ENCODE results near the gene CBR3. TPM values are rescaled to one million over a fixed set of nuclear protein-coding genes. Genes with fewer than 3 reads are reported as not detected.
A peak's percentile ranks its signal among the peaks of the same experiment; 100 is the strongest.

CBR3 gene
- total and polyA plus RNA-seq, 2 experiments from 2014 or later, result 4.6 to 8.7 TPM

DNA sequence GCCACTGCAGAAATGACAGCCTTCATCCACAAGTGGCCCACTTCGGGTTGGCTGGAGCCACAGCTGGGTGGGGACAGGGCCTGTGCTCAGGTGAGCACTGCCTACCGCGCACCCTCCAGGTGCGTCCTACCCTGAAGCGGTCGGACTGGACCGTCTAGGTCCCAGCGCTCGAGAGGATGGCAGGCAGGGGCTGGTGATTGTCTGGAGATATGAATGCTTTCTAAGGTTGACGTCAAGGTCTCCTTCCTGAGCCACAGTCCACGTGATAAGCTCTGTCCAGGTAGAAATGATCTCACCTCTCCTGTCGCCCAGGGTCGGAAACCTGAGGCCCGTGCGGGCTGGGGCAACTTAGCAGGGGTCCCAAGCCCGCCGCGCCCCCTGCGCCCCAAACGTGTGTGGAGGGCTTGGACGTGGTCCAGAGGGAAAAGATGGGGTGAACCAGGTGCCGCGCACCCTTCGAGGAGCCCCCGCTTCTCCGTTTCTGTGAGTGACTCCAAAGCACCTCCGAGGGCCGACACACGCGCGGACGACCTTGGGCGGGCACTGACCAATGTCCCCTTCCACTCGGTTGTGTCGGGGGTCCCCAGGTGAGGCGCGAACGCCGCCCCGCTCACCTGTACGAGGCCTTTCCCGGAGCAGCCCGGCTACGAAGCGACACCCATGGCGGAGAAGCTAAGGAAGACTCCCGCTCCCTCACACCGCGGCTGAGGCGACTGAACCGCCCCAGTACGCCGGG is 20.9 kb downstream of the CBR3 start:
- H3K4me2 ChIP-seq, result peak overlapping the region; percentile 94

DNA sequence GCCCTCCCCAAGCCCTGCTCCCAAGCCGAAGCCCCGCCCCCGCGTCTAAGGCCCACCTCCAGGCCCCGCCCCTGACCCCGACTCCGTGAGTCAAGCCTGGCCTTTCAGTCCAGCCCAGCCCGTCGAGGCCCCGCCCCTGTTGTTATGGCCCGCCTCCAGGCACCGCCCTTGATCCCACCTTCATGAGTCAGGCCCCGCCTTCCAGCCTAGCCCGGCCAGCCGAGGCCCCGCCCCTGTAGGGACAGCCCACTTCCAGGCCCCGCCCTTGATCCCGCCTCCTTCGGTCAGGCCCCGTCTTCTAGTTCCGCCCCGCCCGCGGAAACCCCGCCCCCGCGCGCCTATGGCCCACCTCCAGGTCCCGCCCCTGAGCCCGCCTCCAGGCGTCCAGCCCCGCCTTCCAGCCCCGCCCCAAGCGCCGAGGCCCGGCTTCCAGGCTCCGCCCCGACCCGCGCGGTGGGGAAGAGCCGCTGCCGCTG is 21.5 kb downstream of the CBR3 start:
- Mint-ChIP-seq H3K27me3 (ENCODE audit: insufficient read depth, low read depth, poor library complexity) (peaks cover 19% of the 10 kb centered on the region), H3K27ac (no peak overlapping the region), H3K4me3 (peak overlapping the region; percentile 78; the same call in 2 of the 3 replicates), H3K36me3 (ENCODE audit: low read depth) (no peaks in the 10 kb centered on the region), H3K4me1 (peaks cover 10% of the 10 kb centered on the region), H3K9me3 (no peaks in the 10 kb centered on the region)
- Histone ChIP-seq H4K20me1 (replicated peaks; ENCODE audit: insufficient read depth) (peaks cover 3% of the 10 kb centered on the region; the same call in 1 of the 2 replicates), H3K9me2 (ENCODE audit: insufficient read depth) (no peaks in the 10 kb centered on the region), H3K4me2 (peak overlapping the region; percentile 94; the same call in 1 of the 2 replicates), H3K27me3 (ENCODE audit: insufficient read depth) (peaks cover 27% of the 10 kb centered on the region), H3K4me1 (ENCODE audit: insufficient read depth) (peaks cover 7% of the 10 kb centered on the region), H3F3A (replicated peaks; ENCODE audit: low read depth) (peaks cover 4% of the 10 kb centered on the region; the same call in 1 of the 2 replicates), H3K4me3 (peak overlapping the region; percentile 90), H3K79me2 (replicated peaks; ENCODE audit: insufficient read depth) (no peaks in the 10 kb centered on the region), H2AFZ (no peak overlapping the region), H3K36me3 (ENCODE audit: insufficient read depth) (no peaks in the 10 kb centered on the region), H3K27ac (ENCODE audit: low read depth) (no peak overlapping the region)
- ATAC-seq (peak; percentile 81), DNase-seq (ENCODE audit: low spot score) (peak; percentile 100)
- TF ChIP-seq EZH2phosphoT487 (IDR thresholded peaks at IDR 0.05; ENCODE audit: unreplicated experiment) (no peak), ZNF331 (CRISPR knock-in tag; IDR thresholded peaks at IDR 0.05; ENCODE audit: low read depth) (no peak), CREB1 (CRISPR knock-in tag; IDR thresholded peaks at IDR 0.05; ENCODE audit: low read depth) (no peak), POLR2AphosphoS5 (IDR thresholded peaks at IDR 0.05; ENCODE audit: low read depth) (no peak), JUNB (IDR thresholded peaks at IDR 0.05; ENCODE audit: unreplicated experiment) (no peak), ZNF114 (CRISPR knock-in tag; IDR thresholded peaks at IDR 0.05) (no peak), STAT1 (IDR thresholded peaks at IDR 0.05; ENCODE audit: unreplicated experiment) (no peak), NANOG (IDR thresholded peaks at IDR 0.05; ENCODE audit: borderline replicate concordance) (no peak), EZH2 (IDR thresholded peaks at IDR 0.05; ENCODE audit: low read depth, unreplicated experiment) (no peak)
- TF ChIP-seq, protein P1, sequence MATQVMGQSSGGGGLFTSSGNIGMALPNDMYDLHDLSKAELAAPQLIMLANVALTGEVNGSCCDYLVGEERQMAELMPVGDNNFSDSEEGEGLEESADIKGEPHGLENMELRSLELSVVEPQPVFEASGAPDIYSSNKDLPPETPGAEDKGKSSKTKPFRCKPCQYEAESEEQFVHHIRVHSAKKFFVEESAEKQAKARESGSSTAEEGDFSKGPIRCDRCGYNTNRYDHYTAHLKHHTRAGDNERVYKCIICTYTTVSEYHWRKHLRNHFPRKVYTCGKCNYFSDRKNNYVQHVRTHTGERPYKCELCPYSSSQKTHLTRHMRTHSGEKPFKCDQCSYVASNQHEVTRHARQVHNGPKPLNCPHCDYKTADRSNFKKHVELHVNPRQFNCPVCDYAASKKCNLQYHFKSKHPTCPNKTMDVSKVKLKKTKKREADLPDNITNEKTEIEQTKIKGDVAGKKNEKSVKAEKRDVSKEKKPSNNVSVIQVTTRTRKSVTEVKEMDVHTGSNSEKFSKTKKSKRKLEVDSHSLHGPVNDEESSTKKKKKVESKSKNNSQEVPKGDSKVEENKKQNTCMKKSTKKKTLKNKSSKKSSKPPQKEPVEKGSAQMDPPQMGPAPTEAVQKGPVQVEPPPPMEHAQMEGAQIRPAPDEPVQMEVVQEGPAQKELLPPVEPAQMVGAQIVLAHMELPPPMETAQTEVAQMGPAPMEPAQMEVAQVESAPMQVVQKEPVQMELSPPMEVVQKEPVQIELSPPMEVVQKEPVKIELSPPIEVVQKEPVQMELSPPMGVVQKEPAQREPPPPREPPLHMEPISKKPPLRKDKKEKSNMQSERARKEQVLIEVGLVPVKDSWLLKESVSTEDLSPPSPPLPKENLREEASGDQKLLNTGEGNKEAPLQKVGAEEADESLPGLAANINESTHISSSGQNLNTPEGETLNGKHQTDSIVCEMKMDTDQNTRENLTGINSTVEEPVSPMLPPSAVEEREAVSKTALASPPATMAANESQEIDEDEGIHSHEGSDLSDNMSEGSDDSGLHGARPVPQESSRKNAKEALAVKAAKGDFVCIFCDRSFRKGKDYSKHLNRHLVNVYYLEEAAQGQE (IDR thresholded peaks at IDR 0.05; ENCODE audit: unreplicated experiment), result no peak
- TF ChIP-seq, protein P2, sequence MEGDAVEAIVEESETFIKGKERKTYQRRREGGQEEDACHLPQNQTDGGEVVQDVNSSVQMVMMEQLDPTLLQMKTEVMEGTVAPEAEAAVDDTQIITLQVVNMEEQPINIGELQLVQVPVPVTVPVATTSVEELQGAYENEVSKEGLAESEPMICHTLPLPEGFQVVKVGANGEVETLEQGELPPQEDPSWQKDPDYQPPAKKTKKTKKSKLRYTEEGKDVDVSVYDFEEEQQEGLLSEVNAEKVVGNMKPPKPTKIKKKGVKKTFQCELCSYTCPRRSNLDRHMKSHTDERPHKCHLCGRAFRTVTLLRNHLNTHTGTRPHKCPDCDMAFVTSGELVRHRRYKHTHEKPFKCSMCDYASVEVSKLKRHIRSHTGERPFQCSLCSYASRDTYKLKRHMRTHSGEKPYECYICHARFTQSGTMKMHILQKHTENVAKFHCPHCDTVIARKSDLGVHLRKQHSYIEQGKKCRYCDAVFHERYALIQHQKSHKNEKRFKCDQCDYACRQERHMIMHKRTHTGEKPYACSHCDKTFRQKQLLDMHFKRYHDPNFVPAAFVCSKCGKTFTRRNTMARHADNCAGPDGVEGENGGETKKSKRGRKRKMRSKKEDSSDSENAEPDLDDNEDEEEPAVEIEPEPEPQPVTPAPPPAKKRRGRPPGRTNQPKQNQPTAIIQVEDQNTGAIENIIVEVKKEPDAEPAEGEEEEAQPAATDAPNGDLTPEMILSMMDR (conservative IDR thresholded peaks at IDR 0.05; ENCODE audit: low read depth in 2 of 2), result no peak
- TF ChIP-seq, protein P3, sequence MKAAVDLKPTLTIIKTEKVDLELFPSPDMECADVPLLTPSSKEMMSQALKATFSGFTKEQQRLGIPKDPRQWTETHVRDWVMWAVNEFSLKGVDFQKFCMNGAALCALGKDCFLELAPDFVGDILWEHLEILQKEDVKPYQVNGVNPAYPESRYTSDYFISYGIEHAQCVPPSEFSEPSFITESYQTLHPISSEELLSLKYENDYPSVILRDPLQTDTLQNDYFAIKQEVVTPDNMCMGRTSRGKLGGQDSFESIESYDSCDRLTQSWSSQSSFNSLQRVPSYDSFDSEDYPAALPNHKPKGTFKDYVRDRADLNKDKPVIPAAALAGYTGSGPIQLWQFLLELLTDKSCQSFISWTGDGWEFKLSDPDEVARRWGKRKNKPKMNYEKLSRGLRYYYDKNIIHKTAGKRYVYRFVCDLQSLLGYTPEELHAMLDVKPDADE (IDR thresholded peaks at IDR 0.05), result no peak

More for the DNA sequence above, 20.9 kb downstream of the CBR3 start:
- Mint-ChIP-seq H3K9me3 (no peaks in the 10 kb centered on the region), H3K36me3 (ENCODE audit: low read depth) (no peaks in the 10 kb centered on the region), H3K4me1 (peaks cover 13% of the 10 kb centered on the region), H3K27ac (no peak overlapping the region), H3K4me3 (peak overlapping the region; percentile 78), H3K27me3 (ENCODE audit: insufficient read depth, low read depth, poor library complexity) (peaks cover 19% of the 10 kb centered on the region)
- Histone ChIP-seq H3K4me3 (peak overlapping the region; percentile 80), H4K20me1 (replicated peaks; ENCODE audit: insufficient read depth) (peaks cover 2% of the 10 kb centered on the region; the same call in 1 of the 2 replicates), H3K9me2 (ENCODE audit: insufficient read depth) (no peaks in the 10 kb centered on the region), H3K4me1 (ENCODE audit: insufficient read depth) (peaks cover 7% of the 10 kb centered on the region), H2AFZ (peak overlapping the region; percentile 99), H3K36me3 (ENCODE audit: insufficient read depth) (no peaks in the 10 kb centered on the region), H3K79me2 (replicated peaks; ENCODE audit: insufficient read depth) (no peaks in the 10 kb centered on the region), H3F3A (replicated peaks; ENCODE audit: low read depth) (peaks cover 4% of the 10 kb centered on the region; the same call in 1 of the 2 replicates), H3K27ac (ENCODE audit: low read depth) (no peak overlapping the region), H3K27me3 (ENCODE audit: insufficient read depth) (peaks cover 27% of the 10 kb centered on the region)
- peak; percentile 69 for TF ChIP-seq POLR2AphosphoS5 (IDR thresholded peaks at IDR 0.05; ENCODE audit: low read depth)
- TF ChIP-seq, protein P3 (IDR thresholded peaks at IDR 0.05), result no peak
- ATAC-seq (peak; percentile 24), DNase-seq (ENCODE audit: low spot score) (peak; percentile 49)

Data from GM23338 (cell line).